Body of pancreas (tissue), 4 donors: ENCODE data around the gene TMA7B.

Source experiments
- POLR2A ChIP-seq, 3 donors: fragments of 450-650 bp; IDR thresholded peaks; one replicate each; pipeline ENCODE4 v1.6.1; 2016; ENCODE audit warnings: antibody characterized with exemption in 3 of 3, mild to moderate bottlenecking in 2 of 3
- TF ChIP-seq, protein P1 (sequence below), 7 experiments: fragments of 450-650 bp in 4 of 7; fragments of 200-600 bp in 3 of 7; sonication (generic) in 3 of 7; IDR thresholded peaks; one replicate each; pipeline ENCODE4 v1.5.1; 2016 to 2019; ENCODE audit warnings: antibody characterized with exemption in 7 of 7

DNA sequence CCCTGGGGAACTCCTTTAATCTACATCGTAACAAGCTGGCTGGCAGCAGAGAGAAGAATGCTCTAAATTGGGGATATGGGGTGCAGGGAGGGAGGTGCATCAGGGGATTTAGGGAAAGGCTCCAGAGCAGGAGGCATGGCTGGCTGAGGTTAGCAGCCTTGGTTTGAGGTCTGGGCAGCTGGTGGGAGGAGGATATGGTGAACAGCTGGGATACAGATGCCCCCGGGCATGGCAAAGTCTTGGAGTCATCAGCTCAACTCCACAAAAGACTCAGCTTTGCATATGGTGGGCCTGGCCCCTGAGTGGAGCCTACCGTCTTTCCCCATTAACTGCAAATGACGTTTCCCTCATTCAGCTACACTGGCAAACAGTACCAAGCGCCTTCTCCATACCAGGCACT is 40.0 kb downstream of the TMA7B start:
- TF ChIP-seq, protein P1, sequence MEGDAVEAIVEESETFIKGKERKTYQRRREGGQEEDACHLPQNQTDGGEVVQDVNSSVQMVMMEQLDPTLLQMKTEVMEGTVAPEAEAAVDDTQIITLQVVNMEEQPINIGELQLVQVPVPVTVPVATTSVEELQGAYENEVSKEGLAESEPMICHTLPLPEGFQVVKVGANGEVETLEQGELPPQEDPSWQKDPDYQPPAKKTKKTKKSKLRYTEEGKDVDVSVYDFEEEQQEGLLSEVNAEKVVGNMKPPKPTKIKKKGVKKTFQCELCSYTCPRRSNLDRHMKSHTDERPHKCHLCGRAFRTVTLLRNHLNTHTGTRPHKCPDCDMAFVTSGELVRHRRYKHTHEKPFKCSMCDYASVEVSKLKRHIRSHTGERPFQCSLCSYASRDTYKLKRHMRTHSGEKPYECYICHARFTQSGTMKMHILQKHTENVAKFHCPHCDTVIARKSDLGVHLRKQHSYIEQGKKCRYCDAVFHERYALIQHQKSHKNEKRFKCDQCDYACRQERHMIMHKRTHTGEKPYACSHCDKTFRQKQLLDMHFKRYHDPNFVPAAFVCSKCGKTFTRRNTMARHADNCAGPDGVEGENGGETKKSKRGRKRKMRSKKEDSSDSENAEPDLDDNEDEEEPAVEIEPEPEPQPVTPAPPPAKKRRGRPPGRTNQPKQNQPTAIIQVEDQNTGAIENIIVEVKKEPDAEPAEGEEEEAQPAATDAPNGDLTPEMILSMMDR (IDR thresholded peaks at IDR 0.05): no peak
- TF ChIP-seq POLR2A (IDR thresholded peaks at IDR 0.05): no peak
